Activated CD4-positive, alpha-beta memory T cell treated with anti-CD3 and anti-CD28 coated beads, Interleukin-2, amount 10 ng/mL, durations not matched to agents 7 days and 5 days (primary cell): Measurements from ENCODE around the gene ZDHHC12. TPM values are rescaled to one million over a fixed set of nuclear protein-coding genes. Genes with fewer than 3 reads are reported as not detected.

ENCODE experiments used
- CTCF ChIA-PET: fragments of 350-600 bp; sonication (Branson Sonifier 250); formaldehyde crosslinking; loops from one replicate; lab custom pipeline; 2021; ENCODE audit warnings: antibody characterized with exemption, inconsistent platforms; lab: Charles Lee
- POLR2A ChIA-PET: fragments of 350-600 bp; sonication (Branson Sonifier 250); formaldehyde crosslinking; loops from one replicate; lab custom pipeline; 2021; ENCODE audit warnings: antibody characterized with exemption; lab: Charles Lee
- DNase-seq: peaks from one replicate; pipeline ENCODE4 v3.0.0-alpha.2; 2020
- H3K27ac Mint-ChIP-seq: one replicate; pipeline ENCODE4 v1.8.0; 2021; ENCODE audit warnings: mild to moderate bottlenecking, mixed read lengths
- H3K27me3 Mint-ChIP-seq: one replicate; pipeline ENCODE4 v1.8.0; 2021; ENCODE audit warnings: mixed read lengths
- H3K36me3 Mint-ChIP-seq: one replicate; pipeline ENCODE4 v1.8.0; 2021; ENCODE audit warnings: low read depth, mixed read lengths
- H3K4me1 Mint-ChIP-seq: one replicate; pipeline ENCODE4 v1.8.0; 2021; ENCODE audit warnings: mixed read lengths
- H3K4me3 Mint-ChIP-seq: one replicate; pipeline ENCODE4 v1.8.0; 2021; ENCODE audit warnings: mild to moderate bottlenecking, mixed read lengths
- H3K9me3 Mint-ChIP-seq: one replicate; pipeline ENCODE4 v1.8.0; 2021; ENCODE audit warnings: mixed read lengths
- total RNA-seq, 2 experiments: library from RNA; stranded (reverse); gene quantifications; one replicate each; pipeline ENCODE4 v1.2.3, GENCODE V29; 2021

Gene ZDHHC12
- total RNA-seq = 10 to 100 TPM; 79.3 to 81.5 TPM

DNA sequence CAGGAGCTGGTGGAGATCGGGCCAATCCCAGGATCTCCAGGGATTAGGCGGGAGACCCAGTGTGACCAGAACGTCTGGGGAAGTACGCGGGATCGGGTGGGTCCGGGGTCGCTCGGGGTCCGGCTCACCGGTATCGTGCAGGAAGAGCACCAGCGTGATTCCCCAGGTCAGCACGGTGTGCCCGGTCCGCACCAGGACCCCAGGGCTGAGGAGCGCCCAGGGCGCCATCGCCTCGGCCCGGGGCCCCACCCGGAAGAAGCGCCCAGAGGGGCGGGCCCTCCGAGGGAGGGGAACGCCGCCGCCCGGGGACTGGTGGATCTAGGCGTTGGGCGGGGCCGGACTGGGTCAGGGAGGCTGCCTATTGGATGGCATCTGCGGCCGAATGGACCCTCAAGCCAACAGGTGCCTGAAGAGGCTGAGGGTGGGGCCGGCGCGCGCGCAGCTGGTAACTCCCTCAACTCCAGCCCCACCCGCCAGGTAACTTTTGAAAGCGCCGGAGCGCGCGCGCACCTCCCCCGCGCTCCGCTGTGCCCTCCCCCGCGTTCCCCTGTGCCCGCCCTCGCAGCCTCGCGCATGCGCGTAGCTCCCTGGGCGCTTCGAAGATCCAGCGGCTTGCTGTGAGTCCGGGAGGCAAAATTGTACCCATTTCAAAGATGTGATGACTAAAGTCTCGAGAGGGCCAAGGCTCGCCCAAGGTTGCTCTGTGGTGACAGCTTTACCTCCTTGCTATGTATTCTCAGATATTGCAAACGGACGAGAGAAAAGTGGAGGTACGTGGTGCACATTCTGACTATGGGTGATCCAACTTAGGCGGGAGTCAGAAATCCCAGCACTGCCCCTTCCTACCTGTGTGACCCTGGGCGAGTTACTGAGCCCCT, at the start of gene ZDHHC12:
Gene ZDHHC12 (minus strand): TSS at position 262 of the 878 bp plus-strand sequence. CDS start 34 bp downstream, at position 228.
- POLR2A ChIA-PET = interaction anchor here (0.7 to 3.1 kb wide), 31 partner anchors 9 to 383 kb away, joined by 3 to 28 read pairs (median 5); partner anchors contain the start of genes DOLK, DYNC2I2, ENDOG and KYAT1
- CTCF ChIA-PET = interaction anchor here (0.8 to 1.9 kb wide), 9 partner anchors 11 to 362 kb away, joined by 3 to 12 read pairs (median 4); partner anchors contain the start of genes ENDOG and PKN3
- H3K36me3 Mint-ChIP-seq = peaks cover 32% of the 10 kb centered on the region
- H3K9me3 Mint-ChIP-seq = no peaks in the 10 kb centered on the region
- H3K27me3 Mint-ChIP-seq = no peaks in the 10 kb centered on the region
- H3K4me1 Mint-ChIP-seq = peaks cover 46% of the 10 kb centered on the region
- peak within 1 kb of the TSS; percentile 87 for H3K27ac Mint-ChIP-seq
- peak within 1 kb of the TSS; percentile 97 for H3K4me3 Mint-ChIP-seq
- DNase-seq = peak; percentile 100

DNA sequence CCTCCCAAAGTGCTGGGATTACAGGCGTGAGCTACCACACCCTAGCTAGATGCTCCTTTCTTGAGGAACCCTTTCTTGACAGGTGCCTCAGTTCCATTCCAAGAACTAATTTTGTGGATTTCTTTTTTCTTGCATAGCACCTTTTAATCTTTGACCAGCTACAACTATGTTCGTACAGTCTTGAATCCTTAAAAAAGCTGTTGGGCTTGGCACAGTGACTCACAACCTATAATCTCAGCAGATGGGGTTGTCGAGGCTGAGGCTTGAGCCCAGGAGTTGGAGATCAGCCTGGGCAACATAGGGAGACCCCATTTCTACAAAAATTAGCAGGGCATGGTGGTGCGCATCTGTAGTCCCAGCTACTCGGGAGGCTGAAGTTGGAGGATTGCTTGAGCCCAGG, 49.1 kb upstream of the ZDHHC12 start:
- Mint-ChIP-seq H3K4me1 (peaks cover 21% of the 10 kb centered on the region), H3K36me3 (no peaks in the 10 kb centered on the region), H3K27ac (no peak overlapping the region), H3K9me3 (no peaks in the 10 kb centered on the region), H3K27me3 (no peaks in the 10 kb centered on the region), H3K4me3 (peak overlapping the region; percentile 21)
- CTCF ChIA-PET = interaction anchor here (1.2 kb wide), 1 partner anchor 45 kb away, joined by 6 read pairs; the partner anchor contains the start of gene ENDOG
- DNase-seq = no peak
- POLR2A ChIA-PET = interaction anchor here (0.9 to 3.1 kb wide), 5 partner anchors 9 to 48 kb away, joined by 3 to 28 read pairs (median 14); partner anchors contain the start of gene ZDHHC12

DNA sequence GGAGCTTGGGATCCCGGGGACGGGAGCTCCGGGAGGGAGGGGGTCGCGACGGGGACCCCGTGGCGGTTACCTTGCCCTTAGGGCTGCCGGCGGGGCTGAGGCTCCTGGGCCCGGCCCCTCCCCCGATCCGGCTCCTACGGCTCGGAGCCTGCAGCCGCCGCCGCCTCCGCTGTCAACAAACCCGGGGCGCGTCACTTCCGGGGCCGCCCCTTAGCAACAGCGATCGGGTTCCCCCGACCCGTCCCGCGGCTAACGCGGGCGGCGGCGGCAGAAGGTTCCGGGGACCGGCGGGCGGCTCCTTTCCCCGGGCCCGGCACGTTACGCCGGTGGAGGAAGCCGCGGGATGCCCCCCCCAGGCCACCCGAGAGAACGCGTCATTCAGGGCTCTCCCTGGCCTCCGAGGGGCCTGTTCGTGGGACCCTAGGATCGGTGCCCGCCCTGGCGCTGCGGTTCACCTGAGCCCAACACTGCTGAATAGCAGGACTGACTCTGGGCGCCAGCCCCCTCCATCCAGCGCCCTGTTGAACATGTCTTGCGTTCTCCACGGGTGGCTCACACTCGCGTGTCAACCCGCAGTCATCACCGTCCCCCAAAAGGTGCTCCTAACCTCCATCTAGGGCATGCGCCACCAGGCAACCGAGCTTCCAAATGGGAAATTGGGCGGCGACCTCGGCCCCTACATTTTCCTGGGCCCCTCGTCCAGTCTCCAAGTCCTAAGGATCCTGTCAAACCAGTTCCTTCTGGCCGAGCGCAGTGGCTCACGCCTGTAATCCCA, 48.0 kb upstream of the ZDHHC12 start, which contains the start of gene ZER1:
Gene ZER1 (minus strand): TSS at position 183 of the 775 bp plus-strand sequence. CDS start 16,362 bp downstream, outside the sequence.
- Mint-ChIP-seq H3K9me3 (no peaks in the 10 kb centered on the region), H3K27ac (peak within 1 kb of the TSS; percentile 94), H3K4me1 (peaks cover 21% of the 10 kb centered on the region), H3K36me3 (peaks cover 3% of the 10 kb centered on the region), H3K4me3 (peak within 1 kb of the TSS; percentile 98), H3K27me3 (no peaks in the 10 kb centered on the region)
- POLR2A ChIA-PET = interaction anchor here (0.8 to 3.1 kb wide), 13 partner anchors 10 to 409 kb away, joined by 3 to 28 read pairs (median 4); partner anchors contain the start of genes ENDOG, SPOUT1, TBC1D13 and ZDHHC12
- CTCF ChIA-PET = interaction anchor here (1.0 to 1.4 kb wide), 4 partner anchors 16 to 48 kb away, joined by 4 to 6 read pairs (median 5); partner anchors contain the start of genes ENDOG and ZDHHC12
- peak; percentile 94 for DNase-seq

GRCh38 chr9:128771094-128771721, 47.3 kb upstream of the ZDHHC12 start:
- H3K9me3 Mint-ChIP-seq = no peaks in the 10 kb centered on the region
- peak overlapping the region; percentile 98 for H3K4me3 Mint-ChIP-seq
- POLR2A ChIA-PET = interaction anchor here (0.7 to 3.1 kb wide), 14 partner anchors 9 to 409 kb away, joined by 3 to 28 read pairs (median 4); partner anchors contain the start of genes ENDOG, SPOUT1, SPTAN1 and TBC1D13
- CTCF ChIA-PET = interaction anchor here (0.8 to 2.2 kb wide), 6 partner anchors 10 to 47 kb away, joined by 3 to 6 read pairs (median 4); partner anchors contain the start of genes ENDOG and ZDHHC12
- peaks cover 3% of the 10 kb centered on the region for H3K36me3 Mint-ChIP-seq
- peaks cover 21% of the 10 kb centered on the region for H3K4me1 Mint-ChIP-seq
- H3K27me3 Mint-ChIP-seq = no peaks in the 10 kb centered on the region
- H3K27ac Mint-ChIP-seq = peak overlapping the region; percentile 94
- DNase-seq = peak; percentile 27

DNA sequence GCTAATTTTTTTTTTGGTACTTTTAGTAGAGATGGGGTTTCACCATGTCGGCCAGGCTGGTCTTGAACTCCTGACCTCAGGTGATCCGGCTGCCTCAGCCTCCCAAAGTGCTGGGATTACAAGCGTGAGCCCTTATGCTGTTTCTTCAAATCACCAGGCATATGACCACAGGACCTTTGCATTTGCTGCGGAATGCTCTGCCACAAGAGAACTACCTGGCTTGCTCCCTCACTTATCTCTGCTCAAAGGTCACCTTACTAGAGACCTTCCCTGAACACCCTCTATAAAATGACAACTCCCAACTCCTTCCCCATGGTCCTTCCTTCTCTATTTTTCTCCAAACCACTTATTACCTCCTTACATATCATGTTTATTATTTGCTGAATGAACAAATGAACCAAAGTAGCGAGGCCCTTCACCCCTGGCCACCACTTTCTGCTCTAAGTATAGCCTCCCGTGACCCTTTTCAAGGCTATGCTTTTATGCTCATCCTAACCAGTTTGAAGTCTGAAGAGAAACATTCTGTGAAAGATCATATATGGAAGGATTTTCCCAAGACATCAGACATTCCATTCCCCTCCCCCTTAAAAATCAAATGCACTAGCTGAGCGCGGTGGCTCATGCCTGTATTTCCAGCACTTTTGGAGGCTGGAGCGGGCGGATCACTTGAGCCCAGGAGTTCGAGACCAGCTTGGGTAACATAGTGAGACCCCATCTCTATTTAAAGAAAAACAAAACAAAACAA, 46.5 kb upstream of the ZDHHC12 start:
- peaks cover 21% of the 10 kb centered on the region for H3K4me1 Mint-ChIP-seq
- no peaks in the 10 kb centered on the region for H3K27me3 Mint-ChIP-seq
- H3K4me3 Mint-ChIP-seq = peak overlapping the region; percentile 98
- CTCF ChIA-PET = interaction anchor here (0.8 to 2.2 kb wide), 7 partner anchors 11 to 63 kb away, joined by 3 to 6 read pairs (median 4); partner anchors contain the start of genes ENDOG and ZDHHC12
- H3K27ac Mint-ChIP-seq = peak overlapping the region; percentile 94
- H3K36me3 Mint-ChIP-seq = peaks cover 3% of the 10 kb centered on the region
- no peak for DNase-seq
- H3K9me3 Mint-ChIP-seq = no peaks in the 10 kb centered on the region
- POLR2A ChIA-PET = interaction anchor here (0.7 to 3.1 kb wide), 12 partner anchors 9 to 408 kb away, joined by 3 to 28 read pairs (median 4); partner anchors contain the start of genes ENDOG, SPTAN1 and ZDHHC12

GRCh38 chr9:128768606-128769005, 44.7 kb upstream of the ZDHHC12 start:
- Mint-ChIP-seq H3K27ac (no peak overlapping the region), H3K36me3 (peaks cover 3% of the 10 kb centered on the region), H3K9me3 (no peaks in the 10 kb centered on the region), H3K4me3 (no peak overlapping the region), H3K27me3 (no peaks in the 10 kb centered on the region), H3K4me1 (peaks cover 21% of the 10 kb centered on the region)
- POLR2A ChIA-PET = interaction anchor here (1.1 kb wide), 1 partner anchor 20 kb away, joined by 5 read pairs; no protein-coding TSS in a partner anchor
- CTCF ChIA-PET = no interaction called here
- no peak for DNase-seq

DNA sequence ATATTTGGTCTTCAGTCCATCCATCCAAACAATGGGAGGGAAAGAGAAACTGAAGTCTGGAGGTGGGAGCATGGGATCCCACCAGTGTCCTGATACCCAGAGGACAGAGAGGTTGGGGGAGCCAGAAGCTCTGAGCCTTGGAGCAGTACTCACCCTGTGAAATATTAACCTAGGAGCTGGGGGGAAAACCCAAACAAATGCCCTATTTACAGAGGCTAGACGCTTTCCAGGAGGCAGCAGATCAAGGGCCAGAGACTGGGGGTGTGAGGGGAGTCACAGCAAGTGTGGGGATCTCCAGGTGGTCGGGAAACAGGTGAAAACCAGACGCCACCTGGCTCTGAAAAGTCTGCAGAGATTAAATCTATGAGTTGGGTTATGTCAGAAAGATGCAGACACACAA, 41.6 kb upstream of the ZDHHC12 start:
- H3K27me3 Mint-ChIP-seq = no peaks in the 10 kb centered on the region

GRCh38 chr9:128764361-128764760, 40.4 kb upstream of the ZDHHC12 start:
- Mint-ChIP-seq H3K9me3 (no peaks in the 10 kb centered on the region), H3K4me1 (no peaks in the 10 kb centered on the region), H3K36me3 (peaks cover 3% of the 10 kb centered on the region), H3K27ac (no peak overlapping the region), H3K27me3 (no peaks in the 10 kb centered on the region), H3K4me3 (no peak overlapping the region)
- POLR2A ChIA-PET = no interaction called here
- no peak for DNase-seq
- CTCF ChIA-PET = no interaction called here

More for the DNA sequence above, 41.6 kb upstream of the ZDHHC12 start:
- POLR2A ChIA-PET = no interaction called here
- DNase-seq = no peak
- CTCF ChIA-PET = interaction anchor here (0.6 kb wide), 1 partner anchor 30 kb away, joined by 4 read pairs; no protein-coding TSS in a partner anchor
- Mint-ChIP-seq H3K4me3 (no peak overlapping the region), H3K36me3 (peaks cover 3% of the 10 kb centered on the region), H3K27ac (no peak overlapping the region), H3K4me1 (peaks cover 9% of the 10 kb centered on the region), H3K9me3 (no peaks in the 10 kb centered on the region)

DNA sequence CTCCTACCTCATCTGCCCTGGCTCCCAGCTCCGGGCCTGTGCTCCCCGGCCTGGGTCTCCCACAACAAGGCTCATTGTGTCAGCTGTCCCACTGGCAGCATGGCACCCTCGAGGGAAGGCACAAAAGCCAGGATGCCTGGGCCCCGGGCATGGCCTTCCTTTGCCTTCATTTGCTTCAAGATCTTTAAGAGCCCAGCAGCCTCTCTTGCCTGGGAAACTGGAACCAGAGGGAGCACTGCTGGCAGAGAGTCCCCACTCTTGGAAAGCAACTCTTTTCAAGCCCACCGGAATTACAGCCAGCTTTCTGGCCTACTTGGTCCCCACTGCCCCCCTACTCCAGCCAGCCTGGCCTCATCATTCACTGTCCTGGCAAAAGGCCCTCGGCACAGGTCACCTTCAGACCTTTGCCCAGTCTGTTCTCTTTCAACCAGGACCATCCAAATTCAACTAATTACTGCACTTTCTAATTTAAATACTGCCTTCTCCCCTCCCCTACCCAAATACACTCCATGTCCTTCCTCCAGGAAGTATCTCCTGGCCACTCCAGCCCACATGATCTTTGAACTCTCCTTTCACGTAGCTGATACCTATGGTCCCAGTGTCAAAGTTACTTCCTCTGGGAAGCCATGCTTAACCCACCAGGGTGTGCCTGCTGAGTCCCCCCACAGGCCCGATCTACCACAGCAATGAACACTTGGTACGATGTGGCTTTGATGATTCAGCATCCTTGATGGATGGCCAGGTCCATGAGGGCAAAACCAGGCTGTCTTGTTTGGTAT, 38.9 kb upstream of the ZDHHC12 start:
- Mint-ChIP-seq H3K36me3 (peaks cover 3% of the 10 kb centered on the region), H3K27ac (no peak overlapping the region), H3K9me3 (no peaks in the 10 kb centered on the region), H3K4me1 (no peaks in the 10 kb centered on the region), H3K27me3 (no peaks in the 10 kb centered on the region), H3K4me3 (no peak overlapping the region)
- POLR2A ChIA-PET = interaction anchor here (1.3 to 1.4 kb wide), 2 partner anchors 8 to 9 kb away, joined by 3 to 4 read pairs; no protein-coding TSS in a partner anchor
- DNase-seq = no peak
- CTCF ChIA-PET = no interaction called here

DNA sequence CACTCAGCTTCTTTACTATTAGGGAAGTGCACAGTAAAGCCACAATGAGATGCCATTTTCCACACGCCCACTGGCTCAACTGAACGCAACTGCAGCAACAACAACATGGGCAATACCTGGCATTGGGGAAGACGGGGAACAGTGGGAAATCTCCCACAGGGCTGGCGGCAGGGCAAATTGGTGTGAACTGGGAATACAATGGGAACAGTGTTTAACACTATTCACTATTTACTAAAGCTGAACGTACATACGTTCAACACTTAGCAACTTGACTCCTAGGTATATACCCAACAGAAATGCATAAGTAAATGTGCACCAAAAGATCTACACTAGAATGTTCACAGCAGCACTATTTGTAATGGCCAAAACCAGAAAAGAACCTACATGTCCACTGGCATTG, 33.7 kb upstream of the ZDHHC12 start:
- Mint-ChIP-seq H3K27me3 (no peaks in the 10 kb centered on the region), H3K27ac (no peak overlapping the region), H3K4me1 (no peaks in the 10 kb centered on the region), H3K4me3 (no peak overlapping the region), H3K9me3 (no peaks in the 10 kb centered on the region), H3K36me3 (no peaks in the 10 kb centered on the region)
- ChIA-PET POLR2A (no interaction called here), CTCF (no interaction called here)
- no peak for DNase-seq
